Smooth muscle cell (in vitro differentiated cells): ENCODE results near the gene DCDC1. TPM values are rescaled to one million over a fixed set of nuclear protein-coding genes. Genes with fewer than 3 reads are reported as not detected.

ENCODE experiments used
- DNase-seq: peaks from one replicate; lab custom pipeline; 2025; ENCODE audit not compliant: unreplicated experiment; lab: John Stamatoyannopoulos, UW
- H2AFZ ChIP-seq: fragments of 200-600 bp; sonication (generic); 2 replicates; pipeline ENCODE4 v1.6.0; 2016; ENCODE audit warnings: antibody characterized with exemption, low read depth, mild to moderate bottlenecking
- H3F3A ChIP-seq: fragments of 200-600 bp; sonication (generic); 2 replicates; pipeline ENCODE4 v1.6.0; 2017; ENCODE audit warnings: antibody characterized with exemption, low read depth
- H3K27ac ChIP-seq: fragments of 200-600 bp; sonication (generic); 2 replicates; pipeline ENCODE4 v1.5.1; 2016; ENCODE audit warnings: low read depth, mild to moderate bottlenecking
- H3K27me3 ChIP-seq: fragments of 200-600 bp; sonication (generic); 2 replicates; pipeline ENCODE4 v1.6.1; 2016; ENCODE audit warnings: low read depth, mild to moderate bottlenecking
- H3K36me3 ChIP-seq: fragments of 200-600 bp; sonication (generic); 2 replicates; pipeline ENCODE4 v1.5.1; 2016; ENCODE audit warnings: low read depth
- H3K4me1 ChIP-seq: fragments of 200-600 bp; sonication (generic); 2 replicates; pipeline ENCODE4 v1.5.1; 2016; ENCODE audit warnings: low read depth
- H3K4me2 ChIP-seq: fragments of 200-600 bp; sonication (generic); 2 replicates; pipeline ENCODE4 v1.6.0; 2016; ENCODE audit warnings: mild to moderate bottlenecking
- H3K4me3 ChIP-seq: fragments of 200-600 bp; sonication (generic); 2 replicates; pipeline ENCODE4 v1.5.1; 2016; ENCODE audit warnings: mild to moderate bottlenecking
- H3K79me2 ChIP-seq: fragments of 200-600 bp; sonication (generic); 2 replicates; pipeline ENCODE4 v1.6.0; 2016; ENCODE audit warnings: low read depth, mild to moderate bottlenecking
- H3K9ac ChIP-seq: fragments of 200-600 bp; sonication (generic); 2 replicates; pipeline ENCODE4 v1.6.0; 2016; ENCODE audit warnings: low read depth
- H3K9me3 ChIP-seq: fragments of 200-600 bp; sonication (generic); replicated peaks from 2 replicates; pipeline ENCODE4 v1.5.1; 2016; ENCODE audit warnings: low read depth
- H4K20me1 ChIP-seq: fragments of 200-600 bp; sonication (generic); 2 replicates; pipeline ENCODE4 v1.6.0; 2016; ENCODE audit warnings: low read depth
- CTCF ChIP-seq: fragments of 200-600 bp; sonication (generic); IDR thresholded peaks from 2 replicates; pipeline ENCODE4 v1.5.1; 2017; ENCODE audit warnings: borderline replicate concordance, mild to moderate bottlenecking, antibody characterized with exemption; ENCODE audit not compliant: insufficient read depth, poor library complexity, severe bottlenecking
- WGBS: methylation state at CpG from one replicate; pipeline ENCODE4 v1.1.7; 2016; ENCODE audit warnings: low lambda C conversion rate; 5-methylcytosine and 5-hydroxymethylcytosine counted together
- polyA plus RNA-seq: library from polyadenylated mRNA; unstranded; fragments of >200 nt; fragmentation: Nextera tagmentation; extraction: Ambion mirVana; gene quantifications from 2 replicates; pipeline ENCODE4 v1.2.1, GENCODE V29; 2016
- total RNA-seq: library from RNA; depleted of rRNA; stranded (reverse); fragments of >200 nt; gene quantifications from 2 replicates; pipeline ENCODE4 v1.2.3, GENCODE V29; 2014

The DCDC1 gene
- total and polyA plus RNA-seq, 2 experiments from 2014 or later = 0.39 to 0.45 TPM

- Histone ChIP-seq H4K20me1 (no peaks in the 10 kb centered on the region), H3K4me3 (no peak overlapping the region), H3K27me3 (no peaks in the 10 kb centered on the region), H3K4me1 (no peaks in the 10 kb centered on the region), H2AFZ (no peak overlapping the region), H3K27ac (no peak overlapping the region), H3K9me3 (no peaks in the 10 kb centered on the region), H3K79me2 (no peaks in the 10 kb centered on the region), H3K9ac (no peak overlapping the region), H3K36me3 (no peaks in the 10 kb centered on the region), H3F3A (no peaks in the 10 kb centered on the region), H3K4me2 (no peak overlapping the region)
- TF ChIP-seq CTCF = no peak
- WGBS = 94% methylated on average over 6 of the region's 6 CpGs
- DNase-seq = no peak
Measured at GRCh38 chr11:31132531-31133421, 236.8 kb downstream of the DCDC1 start.

GRCh38 chr11:31131760-31132159 is 237.8 kb downstream of the DCDC1 start:
- 100% methylated on average over 1 of the region's 1 CpG for WGBS
- H2AFZ ChIP-seq = no peak overlapping the region
- no peaks in the 10 kb centered on the region for H3F3A ChIP-seq
- H3K27ac ChIP-seq = no peak overlapping the region
- no peaks in the 10 kb centered on the region for H3K27me3 ChIP-seq
- no peak for TF ChIP-seq CTCF
- no peak overlapping the region for H3K4me3 ChIP-seq
- no peaks in the 10 kb centered on the region for H4K20me1 ChIP-seq
- no peak overlapping the region for H3K4me2 ChIP-seq
- no peak for DNase-seq
- H3K79me2 ChIP-seq = no peaks in the 10 kb centered on the region
- no peaks in the 10 kb centered on the region for H3K36me3 ChIP-seq
- H3K9me3 ChIP-seq = no peaks in the 10 kb centered on the region
- no peaks in the 10 kb centered on the region for H3K4me1 ChIP-seq
- no peak overlapping the region for H3K9ac ChIP-seq

GRCh38 chr11:31127290-31127689 is 242.2 kb downstream of the DCDC1 start:
- Histone ChIP-seq H3K9me3 (no peaks in the 10 kb centered on the region), H3K9ac (no peak overlapping the region), H3K36me3 (no peaks in the 10 kb centered on the region), H3F3A (no peaks in the 10 kb centered on the region), H3K27ac (no peak overlapping the region), H3K4me3 (no peak overlapping the region), H2AFZ (no peak overlapping the region), H3K27me3 (no peaks in the 10 kb centered on the region), H3K4me1 (no peaks in the 10 kb centered on the region), H4K20me1 (no peaks in the 10 kb centered on the region), H3K79me2 (no peaks in the 10 kb centered on the region), H3K4me2 (no peak overlapping the region)
- no peak for DNase-seq
- TF ChIP-seq CTCF = no peak
- WGBS = 78% methylated on average over 3 of the region's 3 CpGs

- no peak overlapping the region for H3K4me2 ChIP-seq
- H3K4me1 ChIP-seq = no peaks in the 10 kb centered on the region
- no peak overlapping the region for H2AFZ ChIP-seq
- H3K9me3 ChIP-seq = no peaks in the 10 kb centered on the region
- WGBS = 83% methylated on average over 1 of the region's 1 CpG
- H3F3A ChIP-seq = no peaks in the 10 kb centered on the region
- H3K9ac ChIP-seq = no peak overlapping the region
- no peaks in the 10 kb centered on the region for H4K20me1 ChIP-seq
- H3K79me2 ChIP-seq = no peaks in the 10 kb centered on the region
- no peak for TF ChIP-seq CTCF
- H3K27me3 ChIP-seq = no peaks in the 10 kb centered on the region
- no peak overlapping the region for H3K4me3 ChIP-seq
- H3K36me3 ChIP-seq = no peaks in the 10 kb centered on the region
- DNase-seq = no peak
- no peak overlapping the region for H3K27ac ChIP-seq
Measured at GRCh38 chr11:31120428-31120827, 249.1 kb downstream of the DCDC1 start.
